NCI-H69 (cell line): ENCODE measurements around the gene CREB3L2.
A peak's percentile ranks its signal among the peaks of the same experiment; 100 is the strongest.

ENCODE experiments used
- DNase-seq: peaks from one replicate; lab custom pipeline; 2025; lab: John Stamatoyannopoulos, UW

The CREB3L2 gene

DNA sequence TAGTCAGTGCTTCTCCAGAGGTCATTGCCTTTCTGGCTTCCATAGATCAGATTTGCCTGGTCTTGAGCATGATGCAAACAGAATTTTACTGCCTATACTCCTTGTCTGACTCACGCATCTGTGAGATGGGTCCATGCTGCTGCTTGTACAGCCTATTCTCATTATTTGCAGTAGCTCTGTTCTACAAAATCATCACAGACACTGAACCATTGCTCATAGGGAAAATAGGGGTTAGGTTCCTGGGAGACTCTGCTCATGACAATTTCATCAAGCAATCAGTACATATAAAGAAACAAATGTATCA lies 7.4 kb upstream of the CREB3L2 start:
- DNase-seq, result no peak

DNA sequence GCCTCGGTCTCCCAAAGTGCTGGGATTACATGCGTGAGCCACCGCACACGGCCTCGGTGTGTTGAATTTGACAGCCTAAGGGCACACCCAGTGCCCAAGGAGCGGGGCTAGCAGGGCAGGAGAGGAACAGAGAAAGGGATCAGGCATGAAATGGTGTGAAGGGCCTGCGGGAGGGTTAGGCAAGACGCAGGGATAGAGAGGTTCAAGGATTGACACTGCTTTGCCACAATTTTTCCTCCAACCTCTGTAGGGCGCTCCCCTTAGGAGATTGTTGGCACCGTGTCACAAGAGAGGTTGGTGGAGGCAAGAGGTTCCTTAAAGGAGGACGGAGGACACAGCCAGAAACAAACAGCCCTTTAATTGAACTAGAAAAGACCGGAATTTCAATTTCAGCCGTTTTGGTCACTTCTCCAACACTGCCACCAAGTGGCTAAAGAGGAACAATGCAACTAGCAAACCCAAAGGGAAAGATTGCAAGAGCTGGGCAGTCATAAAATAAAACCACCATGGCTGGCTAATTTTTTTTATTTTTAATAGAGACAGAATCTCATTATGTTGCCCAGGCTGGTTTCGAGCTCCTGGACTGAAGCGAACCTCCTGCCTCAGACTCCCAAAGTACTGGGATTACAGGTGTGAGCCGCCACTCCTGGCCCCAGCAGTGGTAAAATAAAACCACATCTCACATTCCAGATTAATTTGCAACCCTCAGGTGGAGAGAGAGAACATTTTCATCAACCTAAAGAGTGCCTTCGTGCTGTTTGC lies 6.9 kb upstream of the CREB3L2 start:
- DNase-seq, result peak; percentile 66

DNA sequence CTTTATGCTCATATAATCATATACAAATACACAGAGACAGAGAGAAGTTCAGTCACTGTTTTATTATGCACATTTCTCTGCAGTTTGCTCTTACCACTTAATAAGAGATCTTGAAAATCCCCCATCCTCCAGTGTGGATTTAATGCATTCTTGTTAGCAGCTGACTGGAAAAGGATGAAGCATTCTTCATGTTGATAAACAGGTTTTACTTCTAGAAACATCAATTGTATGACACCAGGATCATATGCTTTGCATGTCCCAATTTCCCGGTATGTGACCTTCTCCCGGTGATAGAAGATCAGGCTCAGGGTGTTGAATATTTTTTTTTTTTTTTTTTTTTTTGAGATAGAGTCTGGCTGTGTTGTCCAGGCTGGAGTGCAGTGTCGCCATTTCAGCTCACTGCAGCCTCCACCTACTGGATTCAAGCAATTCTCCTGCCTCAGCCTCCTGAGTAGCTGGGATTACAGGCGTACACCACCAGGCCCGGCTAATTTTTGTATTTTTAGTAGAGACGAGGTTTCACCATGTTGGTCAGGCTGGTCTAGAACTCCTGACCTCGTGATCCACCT lies 6.2 kb upstream of the CREB3L2 start:
- DNase-seq, result no peak

DNA sequence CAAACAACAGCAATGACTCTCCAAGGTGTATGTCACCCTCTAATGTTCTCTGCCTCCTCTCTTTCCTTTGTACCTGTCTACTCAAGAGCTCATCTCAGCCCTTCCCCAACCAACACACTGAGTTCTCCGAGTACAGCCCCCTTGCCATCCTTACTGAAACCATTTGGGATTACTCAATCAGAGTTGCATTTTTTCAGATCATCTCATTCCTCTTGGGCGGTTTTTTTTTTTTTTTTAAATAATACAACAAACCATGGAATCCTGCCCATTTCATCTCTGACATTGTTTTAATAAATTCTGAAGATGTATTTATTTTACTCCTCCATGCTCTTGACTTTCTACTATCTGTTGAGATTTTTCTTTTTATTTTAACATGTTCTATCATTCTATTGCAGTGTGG lies 4.2 kb upstream of the CREB3L2 start:
- no peak for DNase-seq

DNA sequence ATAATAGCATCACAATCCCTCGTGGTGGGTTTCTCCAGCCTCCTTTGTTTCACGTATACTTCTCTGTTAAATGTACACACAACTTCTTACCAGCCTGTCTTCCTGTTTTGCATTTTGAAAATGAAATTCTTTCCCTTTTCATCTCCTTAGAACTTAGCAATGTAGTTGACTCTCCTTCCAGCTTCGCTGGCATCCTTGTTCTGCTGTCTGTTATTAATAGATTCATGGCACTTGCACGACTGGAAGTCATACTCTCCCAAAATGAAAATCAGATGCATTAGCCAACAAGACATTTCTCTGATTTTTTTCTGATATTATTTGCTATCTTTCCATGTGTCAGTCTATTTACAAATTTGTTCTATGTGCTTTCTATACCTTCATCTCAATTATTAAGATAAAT lies 3.0 kb upstream of the CREB3L2 start:
- no peak for DNase-seq

DNA sequence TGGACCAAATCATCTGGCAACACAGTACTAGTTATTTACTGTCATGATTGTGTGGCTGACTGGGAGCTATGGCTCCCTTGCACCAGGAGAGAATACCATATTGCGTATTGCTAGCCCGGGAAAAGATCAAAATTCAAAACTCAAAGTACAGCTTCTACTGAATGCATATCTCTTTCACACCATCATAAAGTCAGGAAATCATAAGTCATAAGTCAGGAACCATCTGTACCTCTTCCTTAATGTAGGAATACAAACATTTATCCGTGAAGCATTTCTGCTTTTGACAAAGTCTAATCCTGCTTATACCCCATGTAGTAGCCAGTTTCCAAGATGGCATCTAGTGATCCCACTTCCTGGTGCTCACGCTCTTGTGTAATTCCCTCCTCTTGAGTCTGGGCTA lies 2.2 kb upstream of the CREB3L2 start:
- no peak for DNase-seq

DNA sequence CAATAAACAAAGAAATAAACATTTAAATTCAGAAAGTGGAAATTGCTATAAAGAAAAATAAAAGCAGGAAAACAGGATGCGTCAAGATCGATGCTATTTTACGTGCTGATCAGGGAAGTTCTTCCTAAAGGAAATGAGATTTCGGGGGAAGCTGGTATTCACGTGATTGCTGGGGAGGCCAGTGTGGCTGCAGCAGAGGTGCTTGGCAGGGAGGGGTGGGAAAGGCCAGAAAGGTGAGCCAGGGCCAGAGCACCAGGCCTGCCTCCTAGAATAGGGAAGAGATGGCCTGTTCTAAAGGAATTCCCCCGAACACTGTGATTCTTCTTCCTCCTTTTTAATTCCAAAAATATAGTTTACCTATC lies 923 bp upstream of the CREB3L2 start:
- DNase-seq, result no peak

DNA sequence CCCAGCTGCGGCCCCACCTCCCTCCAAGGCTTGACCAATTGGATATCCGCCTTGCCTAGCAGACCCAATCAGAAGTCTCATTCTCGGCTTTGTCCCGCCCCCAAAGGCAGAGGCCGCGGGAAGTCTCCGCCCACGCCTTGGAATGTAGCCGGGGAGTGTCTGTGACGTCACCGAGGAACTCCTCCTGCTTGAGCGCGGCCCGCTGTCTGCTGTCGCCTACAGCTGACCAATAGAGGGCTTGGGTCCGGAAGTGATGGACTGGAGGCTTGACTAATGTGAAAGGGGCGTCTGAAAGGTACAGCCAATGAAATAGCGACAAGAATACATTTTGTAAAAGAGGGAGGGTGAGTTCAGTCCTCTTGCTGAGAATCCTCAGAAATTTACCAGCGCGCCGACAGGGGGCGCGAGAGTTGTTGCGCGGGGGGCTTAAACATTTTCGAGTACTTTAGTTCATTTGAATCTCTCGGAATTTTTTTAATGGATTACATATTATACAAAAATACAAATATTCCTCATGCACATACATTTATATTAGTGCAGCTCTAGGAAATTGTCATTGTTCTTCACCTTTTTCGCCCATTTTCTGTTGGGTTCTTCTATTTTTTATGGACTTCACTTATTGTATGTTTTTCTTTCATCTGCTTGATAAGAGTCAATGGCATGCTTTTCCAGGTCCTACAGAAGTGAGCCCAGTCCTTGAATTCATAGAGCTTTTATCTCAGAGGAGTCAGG lies 376 bp upstream of the CREB3L2 start:
- peak; percentile 99 for DNase-seq

DNA sequence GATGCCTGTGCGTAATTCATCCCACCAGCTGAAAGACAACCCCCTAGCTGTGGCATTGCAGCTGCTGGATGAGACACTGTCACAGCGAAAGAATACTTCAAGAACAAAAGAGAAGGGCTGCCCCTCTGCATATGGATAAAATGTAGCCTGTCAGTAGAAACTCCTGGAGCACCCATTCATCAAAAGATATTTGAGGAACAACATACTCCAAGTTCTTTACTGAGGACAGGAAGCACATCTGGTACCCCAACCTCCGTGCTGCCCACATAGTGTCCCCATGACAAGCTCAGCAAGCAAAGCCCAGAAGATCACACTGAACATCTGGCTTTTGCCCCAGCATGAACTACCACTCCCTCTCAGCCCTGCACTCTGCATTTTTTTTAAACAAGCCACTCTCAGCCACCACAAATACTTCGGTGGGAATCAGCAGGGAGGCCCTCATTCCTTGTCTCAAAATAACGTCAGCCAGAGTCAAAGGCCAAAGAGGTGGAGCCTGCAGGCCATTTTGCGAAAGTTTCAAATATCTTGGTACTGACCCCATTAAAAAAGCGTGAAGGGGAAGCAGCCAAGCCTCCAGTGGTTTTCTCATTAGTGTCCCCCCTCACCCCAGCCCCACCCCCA lies 1.7 kb downstream of the CREB3L2 start:
- DNase-seq, result peak; percentile 75

DNA sequence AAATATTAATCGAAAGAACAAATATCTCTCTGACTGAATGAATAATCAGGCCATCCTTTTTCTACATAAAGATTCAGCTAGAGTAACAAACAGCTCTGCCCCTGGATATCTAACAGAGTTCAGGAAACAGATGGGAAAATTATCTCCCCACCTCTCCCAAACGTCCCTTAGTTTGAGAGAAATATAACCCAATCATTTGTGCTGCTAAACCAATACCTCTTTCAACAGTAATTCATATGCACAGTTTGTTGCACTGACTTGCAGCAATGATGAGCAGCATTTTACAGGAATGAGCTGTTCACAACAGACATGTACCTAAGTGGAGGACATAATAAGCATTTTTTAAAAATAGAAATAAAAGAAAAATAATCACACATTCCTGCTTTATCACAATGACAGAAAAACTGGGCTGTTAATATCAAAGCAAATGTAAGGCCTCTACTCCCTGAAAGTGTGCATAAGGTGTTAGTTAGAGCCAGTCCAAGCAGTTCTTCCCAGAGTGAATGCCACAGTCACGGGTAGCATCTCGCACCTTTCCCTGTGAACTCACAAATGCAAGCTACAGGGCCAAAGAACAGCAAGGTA lies 2.3 kb downstream of the CREB3L2 start:
- DNase-seq, result peak; percentile 20

DNA sequence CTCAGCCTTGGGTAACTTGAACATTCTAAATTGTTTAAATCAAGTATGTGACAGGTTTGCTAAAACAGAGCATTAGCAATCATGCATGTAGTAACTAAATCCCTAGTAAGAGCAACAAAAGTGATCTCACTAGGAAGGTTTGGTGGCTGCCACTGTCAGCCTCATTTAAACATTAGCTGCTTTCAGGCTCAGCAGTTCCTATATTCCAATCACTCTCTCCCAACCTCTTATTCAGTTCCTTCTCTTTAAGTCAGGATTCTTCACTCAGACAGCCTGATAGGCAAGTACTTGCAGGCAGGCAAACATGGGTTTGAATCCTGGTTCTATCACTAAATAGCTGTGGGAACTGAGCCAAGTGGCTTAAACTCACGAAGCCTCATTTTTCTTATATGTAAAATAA lies 3.6 kb downstream of the CREB3L2 start:
- DNase-seq, result peak; percentile 17

DNA sequence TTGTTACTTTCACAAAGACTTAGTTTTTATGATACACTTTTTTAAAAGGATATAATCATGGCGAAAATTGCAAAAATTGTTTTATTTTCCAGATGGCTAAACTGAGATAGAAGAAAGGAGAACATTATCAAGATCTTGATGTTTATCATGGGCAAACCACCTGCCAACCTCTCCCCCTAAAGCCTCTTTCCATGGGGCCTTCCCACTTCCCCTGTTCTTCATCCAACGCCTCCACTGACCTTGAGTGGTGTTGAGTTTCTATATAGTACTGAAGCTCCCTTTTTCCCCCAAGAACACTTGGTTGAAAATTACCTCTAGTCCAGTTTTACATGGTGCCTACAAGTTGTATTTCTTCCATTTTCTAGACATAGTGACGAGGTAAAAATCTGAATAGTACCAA lies 5.0 kb downstream of the CREB3L2 start:
- DNase-seq, result no peak

DNA sequence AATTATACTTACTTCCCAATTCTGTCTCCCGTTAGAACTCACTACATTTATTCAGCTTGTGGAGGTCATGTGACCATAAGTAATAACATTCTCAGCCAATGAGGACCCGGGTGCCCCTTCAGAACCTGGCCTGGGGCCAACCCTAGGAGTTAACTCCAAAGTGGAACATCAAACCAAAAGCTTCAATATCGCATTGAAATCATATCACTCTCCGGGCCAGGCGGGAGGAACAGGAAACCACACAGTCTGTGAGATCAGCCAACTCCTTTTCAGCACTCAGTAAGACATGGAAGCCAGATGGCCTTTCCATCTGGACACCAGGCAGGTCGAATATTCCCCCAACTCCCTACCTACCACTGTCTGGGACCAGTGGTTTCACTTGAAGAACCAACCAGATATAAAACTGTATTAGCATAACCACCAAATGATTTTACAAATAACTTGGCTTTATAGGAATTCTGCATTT lies 5.5 kb downstream of the CREB3L2 start:
- peak; percentile 30 for DNase-seq

DNA sequence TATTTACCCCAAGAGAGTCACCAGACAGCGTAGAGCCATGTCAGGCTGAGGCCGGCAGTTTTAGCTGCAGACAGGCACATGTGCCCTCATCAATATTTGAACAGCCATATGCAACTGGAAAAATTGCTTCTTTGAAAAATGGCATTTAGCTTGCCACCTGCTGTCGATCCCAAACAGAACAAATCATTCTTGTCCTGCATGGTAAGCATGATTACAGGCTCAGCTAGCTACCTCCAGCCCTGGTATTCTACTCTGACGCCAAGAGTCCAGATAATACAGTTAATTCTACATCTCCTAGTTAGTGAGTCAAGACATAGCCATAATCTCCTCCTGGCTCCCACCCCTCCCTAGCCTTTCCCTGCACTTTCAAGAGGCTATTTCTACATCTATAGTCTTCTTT lies 7.7 kb downstream of the CREB3L2 start:
- DNase-seq, result peak; percentile 86

DNA sequence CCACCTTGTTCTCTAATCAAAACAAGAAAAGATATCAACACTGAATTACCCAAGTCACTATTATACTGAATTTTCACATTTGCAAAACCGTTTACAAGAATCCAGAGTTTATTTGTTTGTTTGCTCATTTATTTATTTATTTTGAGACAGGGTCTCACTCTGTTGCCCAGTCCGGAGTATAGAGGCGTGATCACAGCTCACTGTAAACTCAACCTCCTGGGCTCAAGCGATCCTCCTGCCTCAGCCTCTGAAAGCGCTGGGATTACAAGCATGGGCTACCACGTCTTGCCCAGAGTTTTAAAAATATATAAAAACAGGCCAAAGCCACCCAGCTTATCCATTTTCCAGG lies 8.5 kb downstream of the CREB3L2 start:
- DNase-seq, result no peak

DNA sequence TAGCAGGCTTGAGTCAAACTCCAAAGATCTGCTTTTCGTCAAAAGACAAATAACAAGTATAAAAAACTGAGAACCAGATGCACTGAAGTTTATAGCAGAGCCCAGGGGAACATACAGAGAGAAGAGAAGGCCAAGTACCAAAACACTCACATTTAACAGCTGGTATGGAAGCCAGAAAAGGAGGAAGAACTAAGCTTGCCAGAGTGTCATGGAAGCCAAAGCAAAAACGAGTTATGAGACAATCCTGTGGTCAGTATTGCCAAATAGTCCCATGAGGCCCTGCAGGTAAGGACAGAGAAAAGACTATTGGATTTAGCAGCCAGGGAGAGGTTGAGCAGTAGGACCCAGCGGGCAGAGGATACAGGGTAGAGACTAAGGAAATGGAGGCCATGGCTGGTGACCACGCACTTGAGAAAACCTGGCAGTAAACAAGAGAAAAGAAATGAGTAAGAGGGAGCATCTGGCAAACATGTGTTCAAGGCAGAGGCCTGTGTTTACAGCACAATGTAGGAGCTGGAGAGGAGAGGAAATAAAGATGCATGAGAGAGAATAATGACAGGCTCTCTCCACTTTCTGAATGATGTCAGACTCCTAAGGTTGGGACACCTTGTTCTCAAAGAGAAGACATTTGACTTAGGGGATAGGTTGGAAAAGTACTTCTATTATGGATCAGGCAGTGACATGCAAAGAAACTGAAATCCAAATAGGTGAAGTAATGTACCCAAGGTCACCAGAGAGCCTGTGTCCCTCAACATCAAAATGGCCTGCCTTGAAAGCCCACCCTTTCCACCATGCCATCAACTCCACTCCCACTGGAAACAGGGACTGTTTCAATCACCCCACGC lies 9.1 kb downstream of the CREB3L2 start:
- DNase-seq, result peak; percentile 45

DNA sequence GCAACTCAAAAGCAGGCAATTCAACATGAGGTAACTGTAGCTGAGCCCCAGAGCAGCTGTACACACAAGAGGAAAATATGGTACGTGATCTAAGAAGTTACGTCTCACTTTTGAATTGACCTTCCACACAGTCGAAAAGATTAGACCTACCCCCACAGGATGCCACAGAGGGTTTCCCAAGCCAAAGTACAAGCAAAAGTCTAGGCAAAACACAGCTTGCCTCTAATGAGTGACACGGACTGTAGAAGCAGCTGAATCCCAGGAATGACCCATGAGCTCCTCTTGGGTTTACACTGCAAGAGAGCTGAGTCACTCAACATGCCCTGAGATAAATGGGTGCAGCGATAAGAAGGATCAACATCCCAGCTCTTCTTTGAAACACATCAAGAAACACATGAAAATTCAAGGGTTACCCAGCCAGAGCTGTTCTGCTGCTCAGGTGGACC lies 9.8 kb downstream of the CREB3L2 start:
- DNase-seq, result peak; percentile 16

DNA sequence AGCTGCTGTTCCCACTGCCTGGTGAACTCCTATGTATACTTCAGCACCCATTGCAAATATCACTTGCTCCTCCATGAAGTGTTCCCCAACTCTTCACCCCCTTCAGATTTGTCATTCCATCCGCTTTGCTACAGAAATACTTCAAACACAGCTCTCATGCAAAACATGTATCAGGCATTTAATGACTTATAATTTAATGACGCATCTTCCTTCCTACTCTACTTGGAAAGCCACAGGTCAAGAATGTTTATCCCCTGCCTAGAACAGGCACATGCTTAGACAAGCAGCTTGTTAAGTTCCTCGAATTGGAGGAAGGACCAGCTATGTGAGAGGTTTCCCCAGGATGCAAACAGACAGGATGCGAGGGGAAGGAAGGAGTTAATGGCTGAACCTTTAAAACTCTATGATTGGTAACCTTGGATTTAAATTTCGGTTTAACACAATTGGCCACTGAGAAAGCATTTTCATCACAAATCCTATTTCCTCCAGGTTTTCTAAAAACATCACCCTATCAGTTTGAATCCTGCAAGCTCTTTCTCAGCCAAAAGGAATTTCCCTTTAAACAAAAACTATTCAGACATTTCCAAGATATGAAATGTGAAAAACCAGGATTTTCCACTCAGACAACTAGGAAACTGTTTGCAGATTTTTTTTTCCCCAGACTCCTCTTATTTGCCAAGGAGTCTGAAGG lies 11.5 kb downstream of the CREB3L2 start:
- DNase-seq, result no peak

DNA sequence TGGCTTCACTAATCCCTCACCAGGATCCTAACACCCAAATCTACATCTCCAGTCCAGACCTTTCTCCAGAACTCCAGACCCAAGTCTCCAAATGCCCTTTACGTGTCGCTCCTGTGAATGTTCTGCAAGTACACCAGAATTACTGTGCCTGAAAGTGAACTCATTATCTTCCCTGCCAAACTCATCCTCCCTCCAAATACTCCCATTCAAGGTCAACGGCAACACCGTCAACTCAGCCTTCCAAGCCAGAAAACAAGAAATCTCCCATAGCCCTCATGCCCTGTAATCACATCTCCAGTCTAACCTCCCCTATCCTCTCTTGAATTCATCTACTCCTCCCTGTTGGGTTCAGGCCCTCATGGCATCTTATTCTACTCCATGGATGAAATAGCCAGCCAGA lies 12.3 kb downstream of the CREB3L2 start:
- no peak for DNase-seq

DNA sequence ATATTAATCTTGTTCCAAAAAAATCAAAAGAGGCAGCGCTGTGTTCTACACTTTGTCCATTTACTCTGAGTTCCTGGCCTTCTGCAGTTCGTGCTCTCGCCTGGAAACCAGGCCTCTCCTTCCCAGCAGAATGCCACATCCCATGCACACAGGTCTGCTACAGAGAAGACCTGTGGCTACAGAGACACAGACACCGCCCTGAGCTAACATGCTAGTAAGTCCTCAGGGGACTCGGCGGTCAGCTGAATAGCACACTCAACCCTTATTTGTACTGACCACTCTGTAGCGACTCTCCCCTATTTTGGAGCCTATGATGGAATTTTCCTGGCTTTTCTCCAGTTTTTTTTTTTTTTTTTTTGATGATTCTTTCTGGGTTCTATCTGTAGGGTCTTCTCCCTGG lies 12.8 kb downstream of the CREB3L2 start:
- no peak for DNase-seq

DNA sequence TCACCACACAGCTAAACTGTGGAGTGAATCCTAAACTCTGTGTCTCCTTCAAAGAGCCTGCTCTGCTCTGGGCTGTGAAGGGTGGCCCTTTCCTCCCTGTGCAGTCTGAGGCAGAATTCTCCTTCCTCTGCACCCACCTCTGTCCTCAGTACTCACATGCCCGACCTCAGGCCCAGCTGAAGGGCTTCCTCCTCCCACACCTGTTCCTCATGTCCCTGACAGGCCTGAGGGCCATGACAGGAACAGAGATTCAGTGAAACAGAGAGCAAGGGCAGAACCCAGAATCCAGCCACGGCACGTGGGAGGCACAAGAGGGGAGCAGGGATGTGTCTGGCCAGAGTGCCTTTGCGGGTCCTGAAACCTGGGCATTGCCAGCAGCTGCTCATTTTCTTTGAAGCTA lies 13.9 kb downstream of the CREB3L2 start:
- peak; percentile 17 for DNase-seq
